ENCODE results near the gene HMGCS1. TPM values are rescaled to one million over a fixed set of nuclear protein-coding genes. Genes with fewer than 3 reads are reported as not detected.

HMGCS1 gene
- total and polyA plus RNA-seq, 2 of the 4 experiments (the other 2 are of a cell fraction): 27.5 to 30.6 TPM

- ChIA-PET POLR2A (ENCODE audit: unreplicated experiment) (no interaction called here), CTCF (interaction anchor here (1.2 kb wide), 1 partner anchor 25 kb away, joined by 8 read pairs; no protein-coding TSS in a partner anchor)
- H3K27ac ChIP-seq (ENCODE audit: insufficient read depth, low read length): no peak overlapping the region
- no peak overlapping the region for H4K5ac ChIP-seq (ENCODE audit: low read depth, low read length)
- H3K9ac ChIP-seq (ENCODE audit: low read depth, low read length): no peak overlapping the region
- H3K4me2 ChIP-seq (ENCODE audit: low read depth, low read length): no peak overlapping the region
- no peak overlapping the region for H3K4me3 ChIP-seq (ENCODE audit: insufficient read depth, low read depth, low read length)
- in situ Hi-C loops (cut with MboI; ENCODE audit: low sequenced_read_pairs) (no loop called here), intact Hi-C loops (cut with micrococcal nuclease) (no loop called here), dilution Hi-C loops (cut with HindIII; ENCODE audit: low sequenced_read_pairs, unreplicated experiment) (no loop called here)
- BruUV-seq (replicated peaks): no TSS peak
- 80% methylated on average over 1 of the region's 1 CpG; no CpG with 5 or more reads in 1 of the 2 experiments for WGBS, 2 experiments (ENCODE audit: extremely low coverage in 2 of 2, insufficient read length in 1 of 2)
- no peak overlapping the region for H3K56ac ChIP-seq (ENCODE audit: extremely low read depth, insufficient read depth, low read length)
- TF ChIP-seq, protein P1, sequence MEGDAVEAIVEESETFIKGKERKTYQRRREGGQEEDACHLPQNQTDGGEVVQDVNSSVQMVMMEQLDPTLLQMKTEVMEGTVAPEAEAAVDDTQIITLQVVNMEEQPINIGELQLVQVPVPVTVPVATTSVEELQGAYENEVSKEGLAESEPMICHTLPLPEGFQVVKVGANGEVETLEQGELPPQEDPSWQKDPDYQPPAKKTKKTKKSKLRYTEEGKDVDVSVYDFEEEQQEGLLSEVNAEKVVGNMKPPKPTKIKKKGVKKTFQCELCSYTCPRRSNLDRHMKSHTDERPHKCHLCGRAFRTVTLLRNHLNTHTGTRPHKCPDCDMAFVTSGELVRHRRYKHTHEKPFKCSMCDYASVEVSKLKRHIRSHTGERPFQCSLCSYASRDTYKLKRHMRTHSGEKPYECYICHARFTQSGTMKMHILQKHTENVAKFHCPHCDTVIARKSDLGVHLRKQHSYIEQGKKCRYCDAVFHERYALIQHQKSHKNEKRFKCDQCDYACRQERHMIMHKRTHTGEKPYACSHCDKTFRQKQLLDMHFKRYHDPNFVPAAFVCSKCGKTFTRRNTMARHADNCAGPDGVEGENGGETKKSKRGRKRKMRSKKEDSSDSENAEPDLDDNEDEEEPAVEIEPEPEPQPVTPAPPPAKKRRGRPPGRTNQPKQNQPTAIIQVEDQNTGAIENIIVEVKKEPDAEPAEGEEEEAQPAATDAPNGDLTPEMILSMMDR (conservative IDR thresholded peaks at IDR 0.05; ENCODE audit: low read depth, low read length): no peak
- TF ChIP-seq, protein P2, sequence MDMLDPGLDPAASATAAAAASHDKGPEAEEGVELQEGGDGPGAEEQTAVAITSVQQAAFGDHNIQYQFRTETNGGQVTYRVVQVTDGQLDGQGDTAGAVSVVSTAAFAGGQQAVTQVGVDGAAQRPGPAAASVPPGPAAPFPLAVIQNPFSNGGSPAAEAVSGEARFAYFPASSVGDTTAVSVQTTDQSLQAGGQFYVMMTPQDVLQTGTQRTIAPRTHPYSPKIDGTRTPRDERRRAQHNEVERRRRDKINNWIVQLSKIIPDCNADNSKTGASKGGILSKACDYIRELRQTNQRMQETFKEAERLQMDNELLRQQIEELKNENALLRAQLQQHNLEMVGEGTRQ (IDR thresholded peaks at IDR 0.05; ENCODE audit: low read depth, low read length): no peak
- ATAC-seq (ENCODE audit: low read depth) (no peak), DNase-seq (no peak)
- H2AK9ac ChIP-seq (replicated peaks; ENCODE audit: low read depth, low read length, poor library complexity): no peak overlapping the region
- H3K9me3 ChIP-seq (ENCODE audit: control insufficient read depth, insufficient read depth, low read length): no peaks in the 10 kb centered on the region
- no peak overlapping the region for H4K91ac ChIP-seq (ENCODE audit: insufficient read depth, low read depth, low read length)
- no peak overlapping the region for H2BK5ac ChIP-seq (ENCODE audit: low read depth, low read length, poor library complexity, severe bottlenecking)
- no peak overlapping the region for H2AK5ac ChIP-seq (ENCODE audit: low read depth, low read length)
- no peak overlapping the region for H2BK120ac ChIP-seq (ENCODE audit: low read depth, low read length)
- H3K4ac ChIP-seq (ENCODE audit: low read depth, low read length): no peak overlapping the region
- H2AFZ ChIP-seq (replicated peaks; ENCODE audit: low read length, poor library complexity): no peak overlapping the region
- no peak overlapping the region for H2BK20ac ChIP-seq (ENCODE audit: low read depth, low read length)
- H3K36me3 ChIP-seq (ENCODE audit: control insufficient read depth, insufficient read depth, low read length): no peaks in the 10 kb centered on the region
- H3K18ac ChIP-seq (ENCODE audit: low read depth, low read length): no peak overlapping the region
- peaks cover 12% of the 10 kb centered on the region for H3K27me3 ChIP-seq (ENCODE audit: control insufficient read depth, insufficient read depth, low read length)
- H3K9me1 ChIP-seq (ENCODE audit: insufficient read depth, low read length): no peaks in the 10 kb centered on the region
- no peaks in the 10 kb centered on the region for H3K4me1 ChIP-seq (ENCODE audit: control insufficient read depth, insufficient read depth, low read length)
- no peak overlapping the region for H2BK15ac ChIP-seq (ENCODE audit: low read depth, low read length)
- H4K8ac ChIP-seq (ENCODE audit: low read depth in 2 of 2, low read length in 2 of 2): no peak overlapping the region
- H3K14ac ChIP-seq (replicated peaks; ENCODE audit: low read depth, low read length): no peak overlapping the region
- no peaks in the 10 kb centered on the region for H3K79me1 ChIP-seq (ENCODE audit: low read depth in 1 of 2, low read length in 2 of 2)
- no peak overlapping the region for H3K23ac ChIP-seq (ENCODE audit: low read depth, low read length)
- H4K20me1 ChIP-seq (ENCODE audit: insufficient read depth, low read length): no peaks in the 10 kb centered on the region
Measured at GRCh38 chr5:43270645-43271044, 42.6 kb downstream of the HMGCS1 start.
